SIG-M5 (cell line): ENCODE measurements around the gene C5orf47.
"Not testable (repeated sequence)": the region's sequence is repeated elsewhere in the genome, so short reads cannot be mapped to it uniquely, and the experiment has no call there.

ENCODE experiments used
- DNase-seq: peaks from one replicate; lab custom pipeline; 2025; lab: John Stamatoyannopoulos, UW

Gene C5orf47

GRCh38 chr5:173970878-173971650 lies 17.9 kb upstream of the C5orf47 start:
- DNase-seq = no peak

GRCh38 chr5:173971681-173972345 lies 17.2 kb upstream of the C5orf47 start:
- DNase-seq = no peak

- no peak for DNase-seq
Observed at GRCh38 chr5:173972607-173972924, 16.4 kb upstream of the C5orf47 start.

- DNase-seq = no peak
Observed at GRCh38 chr5:173972925-173973615, 15.9 kb upstream of the C5orf47 start.

GRCh38 chr5:173973616-173973969 lies 15.4 kb upstream of the C5orf47 start:
- DNase-seq = no peak

GRCh38 chr5:173974688-173975239 lies 14.2 kb upstream of the C5orf47 start:
- DNase-seq = no peak

GRCh38 chr5:173981185-173981761 lies 7.7 kb upstream of the C5orf47 start:
- DNase-seq = no peak

GRCh38 chr5:173984218-173984617 lies 4.8 kb upstream of the C5orf47 start:
- no peak for DNase-seq

- no peak for DNase-seq
Observed at GRCh38 chr5:173989432-173990082, 587 bp downstream of the C5orf47 start.

- no peak for DNase-seq
Observed at GRCh38 chr5:173997331-173997730, 8.4 kb downstream of the C5orf47 start.

GRCh38 chr5:173998531-173998930 lies 9.6 kb downstream of the C5orf47 start:
- no peak for DNase-seq

- DNase-seq = no peak
Observed at GRCh38 chr5:174000076-174000475, 11.1 kb downstream of the C5orf47 start.

GRCh38 chr5:174003795-174004194 lies 14.8 kb downstream of the C5orf47 start:
- DNase-seq = no peak

GRCh38 chr5:174008922-174009321 lies 20.0 kb downstream of the C5orf47 start:
- no peak for DNase-seq

- DNase-seq = no peak
Observed at GRCh38 chr5:174010365-174010764, 21.4 kb downstream of the C5orf47 start.

- no peak for DNase-seq
Observed at GRCh38 chr5:174011441-174011840, 22.5 kb downstream of the C5orf47 start.

- not testable (repeated sequence) for DNase-seq
Observed at GRCh38 chr5:174020069-174020927, 31.3 kb downstream of the C5orf47 start.

- DNase-seq = no peak
Observed at GRCh38 chr5:174020928-174021304, 31.9 kb downstream of the C5orf47 start.

- DNase-seq = no peak
Observed at GRCh38 chr5:174022384-174023095, 33.6 kb downstream of the C5orf47 start.

- no peak for DNase-seq
Observed at GRCh38 chr5:174030286-174030685, 41.3 kb downstream of the C5orf47 start.
